OCI-LY7 (cell line): ENCODE measurements around the gene CELA3B.
"Not testable (repeated sequence)": the region's sequence is repeated elsewhere in the genome, so short reads cannot be mapped to it uniquely, and the experiment has no call there.

Experiments
- CTCF ChIP-seq: fragments of 200-600 bp; sonication (generic); conservative IDR thresholded peaks from 2 replicates; pipeline ENCODE4 v1.5.1; 2014; ENCODE audit warnings: mild to moderate bottlenecking, antibody characterized with exemption, low read length, moderate library complexity, mixed read lengths
- EZH2phosphoT487 ChIP-seq: fragments of 200-600 bp; sonication (generic); IDR thresholded peaks from 2 replicates; pipeline ENCODE4 v1.6.1; 2018; ENCODE audit warnings: low read depth, borderline replicate concordance, mild to moderate bottlenecking, mixed run types, antibody characterized with exemption, low read length, moderate library complexity, mixed read lengths

- TF ChIP-seq CTCF, EZH2phosphoT487: not testable (repeated sequence)
Measured at GRCh38 chr1:21989672-21990393, 13.0 kb downstream of the CELA3B start.
